22Rv1 (cell line): ENCODE data around the gene LRRC17.
"Not testable (repeated sequence)": the region's sequence is repeated elsewhere in the genome, so short reads cannot be mapped to it uniquely, and the experiment has no call there.

ENCODE experiments used
- H3K27ac ChIP-seq: fragments of 450-650 bp; 2 replicates; pipeline ENCODE4 v1.5.1; 2017
- ZFX ChIP-seq: fragments of 450-650 bp; IDR thresholded peaks from 2 replicates; pipeline ENCODE4 v1.6.1; 2017; ENCODE audit warnings: antibody characterized with exemption, borderline replicate concordance
- TF ChIP-seq, protein P1 (sequence below): fragments of 450-650 bp; IDR thresholded peaks from 2 replicates; pipeline ENCODE4 v1.5.1; 2017; ENCODE audit warnings: mild to moderate bottlenecking

LRRC17 gene

DNA sequence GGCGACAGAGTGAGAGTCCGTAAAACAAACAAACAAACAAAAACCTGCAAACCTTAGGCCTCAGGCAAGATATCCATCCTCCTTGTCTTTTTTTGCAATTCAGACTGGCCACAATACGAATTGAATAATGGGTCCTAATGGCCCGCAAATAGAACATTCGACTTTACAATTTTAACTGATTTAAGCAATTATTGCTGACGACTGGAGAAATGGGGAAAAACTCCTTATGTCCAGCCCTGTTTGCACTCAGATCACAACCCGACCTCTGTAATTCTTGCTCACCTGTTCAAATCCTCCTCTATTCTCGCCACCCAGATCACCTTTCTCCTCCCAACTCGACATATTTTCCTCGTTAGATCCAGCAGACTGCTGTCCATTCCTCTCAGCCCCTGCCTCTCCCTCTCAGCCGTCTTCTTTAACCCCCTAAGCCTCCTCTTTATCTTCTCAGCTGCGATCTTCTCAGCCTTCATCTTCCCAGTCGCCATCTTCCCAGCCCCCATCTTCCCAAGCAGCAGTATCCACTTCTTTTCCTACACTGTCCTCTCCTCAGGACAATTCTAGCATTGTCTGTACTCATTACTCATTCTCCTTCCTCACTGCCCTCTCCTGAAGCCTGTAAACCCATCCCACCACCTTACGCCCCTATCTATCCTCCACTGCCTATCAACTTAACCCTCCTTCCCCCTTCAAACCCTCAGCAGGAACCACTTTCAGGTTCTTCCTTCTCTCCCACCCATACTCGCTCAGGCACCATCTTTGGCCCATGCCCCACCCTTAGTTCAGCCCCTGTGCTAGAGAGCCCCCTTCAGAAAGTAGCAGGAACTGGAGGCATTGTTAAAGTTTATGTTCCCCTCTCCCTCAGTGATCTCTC, 61.8 kb downstream of the LRRC17 start:
- no peak for TF ChIP-seq ZFX
- TF ChIP-seq, protein P1, sequence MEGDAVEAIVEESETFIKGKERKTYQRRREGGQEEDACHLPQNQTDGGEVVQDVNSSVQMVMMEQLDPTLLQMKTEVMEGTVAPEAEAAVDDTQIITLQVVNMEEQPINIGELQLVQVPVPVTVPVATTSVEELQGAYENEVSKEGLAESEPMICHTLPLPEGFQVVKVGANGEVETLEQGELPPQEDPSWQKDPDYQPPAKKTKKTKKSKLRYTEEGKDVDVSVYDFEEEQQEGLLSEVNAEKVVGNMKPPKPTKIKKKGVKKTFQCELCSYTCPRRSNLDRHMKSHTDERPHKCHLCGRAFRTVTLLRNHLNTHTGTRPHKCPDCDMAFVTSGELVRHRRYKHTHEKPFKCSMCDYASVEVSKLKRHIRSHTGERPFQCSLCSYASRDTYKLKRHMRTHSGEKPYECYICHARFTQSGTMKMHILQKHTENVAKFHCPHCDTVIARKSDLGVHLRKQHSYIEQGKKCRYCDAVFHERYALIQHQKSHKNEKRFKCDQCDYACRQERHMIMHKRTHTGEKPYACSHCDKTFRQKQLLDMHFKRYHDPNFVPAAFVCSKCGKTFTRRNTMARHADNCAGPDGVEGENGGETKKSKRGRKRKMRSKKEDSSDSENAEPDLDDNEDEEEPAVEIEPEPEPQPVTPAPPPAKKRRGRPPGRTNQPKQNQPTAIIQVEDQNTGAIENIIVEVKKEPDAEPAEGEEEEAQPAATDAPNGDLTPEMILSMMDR, result peak; percentile 13; the same call in 1 of the 2 replicates
- H3K27ac ChIP-seq, result no peak overlapping the region

GRCh38 chr7:102975854-102976253, 63.1 kb downstream of the LRRC17 start:
- no peak for TF ChIP-seq ZFX
- TF ChIP-seq, protein P1, result no peak
- H3K27ac ChIP-seq, result no peak overlapping the region

- TF ChIP-seq ZFX, result no peak
- H3K27ac ChIP-seq, result no peak overlapping the region
These were observed 63.7 kb downstream of the LRRC17 start for GRCh38 chr7:102976493-102976892.

DNA sequence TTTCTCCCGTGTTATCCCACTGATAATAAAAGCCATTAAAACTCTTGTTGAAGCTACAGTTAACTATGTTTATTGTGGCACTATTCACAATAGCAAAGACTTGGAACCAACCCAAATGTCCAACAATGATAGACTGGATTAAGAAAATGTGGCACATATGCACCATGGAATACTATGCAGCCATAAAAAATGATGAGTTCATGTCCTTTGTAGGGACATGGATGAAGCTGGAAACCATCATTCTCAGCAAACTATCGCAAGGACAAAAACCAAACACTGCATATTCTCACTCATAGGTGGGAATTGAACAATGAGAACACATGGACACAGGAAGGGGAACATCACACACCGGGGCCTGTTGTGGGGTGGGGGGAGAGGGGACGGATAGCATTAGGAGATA, 64.8 kb downstream of the LRRC17 start:
- H3K27ac ChIP-seq, result not testable (repeated sequence)

DNA sequence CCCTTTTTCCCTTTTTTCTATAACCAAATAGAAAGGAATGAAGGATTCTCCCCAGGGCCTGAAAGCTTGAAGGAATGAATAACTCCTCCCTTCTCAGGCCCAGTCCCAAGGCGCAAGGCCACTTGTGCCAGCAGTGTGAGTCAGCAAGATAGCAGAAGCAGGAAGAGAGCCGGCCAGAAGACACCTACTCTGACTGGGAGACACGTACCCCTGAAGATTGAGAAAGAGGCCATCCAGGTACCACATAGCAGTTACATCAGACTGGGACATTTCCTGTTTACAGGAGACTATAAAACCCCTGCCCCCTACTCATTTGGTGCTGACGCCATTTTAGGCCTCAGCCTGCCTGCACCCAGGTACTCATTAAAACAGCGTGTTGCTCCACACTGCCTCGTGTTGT, 65.5 kb downstream of the LRRC17 start:
- no peak for TF ChIP-seq ZFX
- TF ChIP-seq, protein P1, result no peak
- no peak overlapping the region for H3K27ac ChIP-seq

- H3K27ac ChIP-seq, result no peak overlapping the region
- TF ChIP-seq, protein P1, result no peak
- TF ChIP-seq ZFX, result no peak
These were observed 66.9 kb downstream of the LRRC17 start for GRCh38 chr7:102979670-102980069.

DNA sequence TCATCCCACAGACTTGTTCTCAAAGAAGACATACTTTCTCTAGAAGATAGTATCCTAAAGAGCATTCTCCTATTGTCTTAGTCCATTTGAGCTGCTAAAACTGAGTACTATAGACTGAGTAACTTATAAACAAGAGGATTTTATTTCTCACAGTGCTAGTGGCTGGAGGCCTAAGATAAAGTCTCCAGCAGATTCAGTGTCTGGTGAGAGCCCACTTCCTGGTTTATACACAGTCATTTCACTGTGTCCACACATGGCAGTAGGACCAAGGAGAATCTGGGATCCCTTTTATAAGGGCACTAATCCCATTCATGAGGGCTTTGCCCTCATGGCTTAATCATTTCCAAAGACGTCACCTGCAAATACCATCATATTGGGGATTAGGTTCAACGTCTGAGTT, 68.7 kb downstream of the LRRC17 start:
- H3K27ac ChIP-seq, result no peak overlapping the region
- TF ChIP-seq ZFX, result no peak
- TF ChIP-seq, protein P1, result no peak

- TF ChIP-seq, protein P1, result no peak
- TF ChIP-seq ZFX, result no peak
- no peak overlapping the region for H3K27ac ChIP-seq
These were observed 69.4 kb downstream of the LRRC17 start for GRCh38 chr7:102982235-102982634.
